ENCODE results near the gene IDH3G.

DNA sequence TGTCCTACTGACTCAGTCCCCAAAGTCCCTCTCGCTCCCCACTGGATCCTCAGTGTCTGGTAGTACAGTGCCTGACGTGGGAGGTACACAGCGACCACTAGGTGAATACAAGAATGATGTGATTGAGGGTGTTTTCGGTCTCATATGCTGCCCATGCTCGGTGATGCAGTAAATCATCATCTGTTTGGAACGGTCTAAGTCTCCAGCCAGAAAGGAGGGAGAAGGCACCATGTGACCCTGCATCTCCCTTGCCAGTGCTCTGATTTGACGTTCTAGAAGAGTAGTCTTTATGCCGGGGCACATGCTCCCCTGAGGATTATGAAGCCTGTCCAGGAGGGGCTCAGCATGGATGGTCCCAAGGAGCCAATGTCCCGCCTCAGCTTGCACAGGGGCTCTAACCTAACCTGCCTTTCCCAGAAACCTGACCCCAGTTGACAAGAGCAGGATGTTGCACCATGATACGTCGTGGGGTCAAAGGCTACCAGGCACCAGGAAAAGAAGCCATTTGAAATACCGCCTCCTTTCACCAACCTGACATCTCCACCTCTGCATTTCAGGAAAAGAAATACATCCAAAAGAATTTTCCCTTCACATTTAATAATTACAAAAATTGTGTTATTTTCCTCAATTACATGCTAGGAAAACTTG, 43.9 kb downstream of the IDH3G start:
- TF ChIP-seq, protein P1, sequence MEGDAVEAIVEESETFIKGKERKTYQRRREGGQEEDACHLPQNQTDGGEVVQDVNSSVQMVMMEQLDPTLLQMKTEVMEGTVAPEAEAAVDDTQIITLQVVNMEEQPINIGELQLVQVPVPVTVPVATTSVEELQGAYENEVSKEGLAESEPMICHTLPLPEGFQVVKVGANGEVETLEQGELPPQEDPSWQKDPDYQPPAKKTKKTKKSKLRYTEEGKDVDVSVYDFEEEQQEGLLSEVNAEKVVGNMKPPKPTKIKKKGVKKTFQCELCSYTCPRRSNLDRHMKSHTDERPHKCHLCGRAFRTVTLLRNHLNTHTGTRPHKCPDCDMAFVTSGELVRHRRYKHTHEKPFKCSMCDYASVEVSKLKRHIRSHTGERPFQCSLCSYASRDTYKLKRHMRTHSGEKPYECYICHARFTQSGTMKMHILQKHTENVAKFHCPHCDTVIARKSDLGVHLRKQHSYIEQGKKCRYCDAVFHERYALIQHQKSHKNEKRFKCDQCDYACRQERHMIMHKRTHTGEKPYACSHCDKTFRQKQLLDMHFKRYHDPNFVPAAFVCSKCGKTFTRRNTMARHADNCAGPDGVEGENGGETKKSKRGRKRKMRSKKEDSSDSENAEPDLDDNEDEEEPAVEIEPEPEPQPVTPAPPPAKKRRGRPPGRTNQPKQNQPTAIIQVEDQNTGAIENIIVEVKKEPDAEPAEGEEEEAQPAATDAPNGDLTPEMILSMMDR (conservative IDR thresholded peaks at IDR 0.05 in 1 of 2, IDR thresholded peaks at IDR 0.05 in 1 of 2; ENCODE audit: low read depth in 1 of 2, low read length in 2 of 2): no peak
- TF ChIP-seq EZH2 (IDR thresholded peaks at IDR 0.05; ENCODE audit: low read length, missing control alignments): no peak

All from fibroblast of lung (primary cell).